ENCODE measurements around the gene TGFB2. TPM values are rescaled to one million over a fixed set of nuclear protein-coding genes. Genes with fewer than 3 reads are reported as not detected.

The TGFB2 gene
- total RNA-seq, 1 donor = 13.4 TPM

- Histone ChIP-seq H3K79me2 (ENCODE audit: insufficient read depth, low read length) (peaks cover 55% of the 10 kb centered on the region), H3K27me3 (ENCODE audit: insufficient read depth, low read length) (no peaks in the 10 kb centered on the region), H4K20me1 (ENCODE audit: insufficient read depth, low read length) (no peaks in the 10 kb centered on the region), H3K4me3 (ENCODE audit: insufficient read depth, low read length) (no peak overlapping the region), H3K4me1 (ENCODE audit: insufficient read depth, low read length) (peaks cover 38% of the 10 kb centered on the region), H2AFZ (ENCODE audit: low read length) (no peak overlapping the region), H3K27ac (ENCODE audit: low read depth, low read length) (peak overlapping the region; percentile 77), H3K36me3 (ENCODE audit: insufficient read depth, low read length) (no peaks in the 10 kb centered on the region), H3K9me3 (ENCODE audit: low read depth, low read length) (no peaks in the 10 kb centered on the region), H3K4me2 (ENCODE audit: insufficient read depth, low read length) (peak overlapping the region; percentile 50)
- TF ChIP-seq CTCF (IDR thresholded peaks at IDR 0.05; ENCODE audit: extremely low read depth, low read depth, low read length) = no peak
- peak; percentile 10 for DNase-seq (ENCODE audit: insufficient read length, low spot score, missing footprints)
Observed at GRCh38 chr1:218383051-218383450, 37.9 kb downstream of the TGFB2 start.

GRCh38 chr1:218383681-218384080 lies 38.5 kb downstream of the TGFB2 start:
- H3K4me3 ChIP-seq (ENCODE audit: insufficient read depth, low read length) = no peak overlapping the region
- peak overlapping the region; percentile 50 for H3K4me2 ChIP-seq (ENCODE audit: insufficient read depth, low read length)
- H3K4me1 ChIP-seq (ENCODE audit: insufficient read depth, low read length) = peaks cover 38% of the 10 kb centered on the region
- H3K27me3 ChIP-seq (ENCODE audit: insufficient read depth, low read length) = no peaks in the 10 kb centered on the region
- no peak for TF ChIP-seq CTCF (IDR thresholded peaks at IDR 0.05; ENCODE audit: extremely low read depth, low read depth, low read length)
- H3K9me3 ChIP-seq (ENCODE audit: low read depth, low read length) = no peaks in the 10 kb centered on the region
- H3K27ac ChIP-seq (ENCODE audit: low read depth, low read length) = peak overlapping the region; percentile 77
- no peak overlapping the region for H2AFZ ChIP-seq (ENCODE audit: low read length)
- H3K36me3 ChIP-seq (ENCODE audit: insufficient read depth, low read length) = no peaks in the 10 kb centered on the region
- H3K79me2 ChIP-seq (ENCODE audit: insufficient read depth, low read length) = peaks cover 58% of the 10 kb centered on the region
- no peak for DNase-seq (ENCODE audit: insufficient read length, low spot score, missing footprints)
- no peaks in the 10 kb centered on the region for H4K20me1 ChIP-seq (ENCODE audit: insufficient read depth, low read length)

- H3K27ac ChIP-seq (ENCODE audit: low read depth, low read length) = peak overlapping the region; percentile 77
Observed at GRCh38 chr1:218384581-218384993, 39.5 kb downstream of the TGFB2 start.

GRCh38 chr1:218388591-218388990 lies 43.5 kb downstream of the TGFB2 start:
- H3K9me3 ChIP-seq (ENCODE audit: low read depth, low read length) = no peaks in the 10 kb centered on the region
- no peak for DNase-seq (ENCODE audit: insufficient read length, low spot score, missing footprints)
- no peak overlapping the region for H3K27ac ChIP-seq (ENCODE audit: low read depth, low read length)
- H3K4me3 ChIP-seq (ENCODE audit: insufficient read depth, low read length) = no peak overlapping the region
- no peaks in the 10 kb centered on the region for H3K27me3 ChIP-seq (ENCODE audit: insufficient read depth, low read length)
- H3K36me3 ChIP-seq (ENCODE audit: insufficient read depth, low read length) = no peaks in the 10 kb centered on the region
- H2AFZ ChIP-seq (ENCODE audit: low read length) = no peak overlapping the region
- H3K4me2 ChIP-seq (ENCODE audit: insufficient read depth, low read length) = no peak overlapping the region
- TF ChIP-seq CTCF (IDR thresholded peaks at IDR 0.05; ENCODE audit: extremely low read depth, low read depth, low read length) = no peak
- H4K20me1 ChIP-seq (ENCODE audit: insufficient read depth, low read length) = no peaks in the 10 kb centered on the region
- H3K4me1 ChIP-seq (ENCODE audit: insufficient read depth, low read length) = peaks cover 27% of the 10 kb centered on the region
- H3K79me2 ChIP-seq (ENCODE audit: insufficient read depth, low read length) = peaks cover 70% of the 10 kb centered on the region

More at GRCh38 chr1:218384581-218384993, 39.5 kb downstream of the TGFB2 start:
- peaks cover 65% of the 10 kb centered on the region for H3K79me2 ChIP-seq (ENCODE audit: insufficient read depth, low read length)
- peaks cover 38% of the 10 kb centered on the region for H3K4me1 ChIP-seq (ENCODE audit: insufficient read depth, low read length)
- no peak overlapping the region for H2AFZ ChIP-seq (ENCODE audit: low read length)
- H3K27me3 ChIP-seq (ENCODE audit: insufficient read depth, low read length) = no peaks in the 10 kb centered on the region
- peak; percentile 18 for DNase-seq (ENCODE audit: insufficient read length, low spot score, missing footprints)
- H3K4me2 ChIP-seq (ENCODE audit: insufficient read depth, low read length) = peak overlapping the region; percentile 50
- H3K4me3 ChIP-seq (ENCODE audit: insufficient read depth, low read length) = no peak overlapping the region
- H3K36me3 ChIP-seq (ENCODE audit: insufficient read depth, low read length) = no peaks in the 10 kb centered on the region
- no peaks in the 10 kb centered on the region for H3K9me3 ChIP-seq (ENCODE audit: low read depth, low read length)
- no peaks in the 10 kb centered on the region for H4K20me1 ChIP-seq (ENCODE audit: insufficient read depth, low read length)
- TF ChIP-seq CTCF (IDR thresholded peaks at IDR 0.05; ENCODE audit: extremely low read depth, low read depth, low read length) = no peak
